Endometrium (tissue), 2 donors: ENCODE measurements around the gene HSD17B7.

Source experiments
- FAIRE-seq: peaks from 2 replicates; lab custom pipeline; 2012; peaks lifted over from hg19 to GRCh38; lab: Jason Lieb, UNC
- donor health status: control.
- donor health status: control.

The HSD17B7 gene

GRCh38 chr1:162857850-162858249 is 67.3 kb downstream of the HSD17B7 start:
- no peak for FAIRE-seq

- FAIRE-seq = no peak
Measured at GRCh38 chr1:162859191-162859590, 68.7 kb downstream of the HSD17B7 start.

- FAIRE-seq = no peak
Measured at GRCh38 chr1:162861101-162861500, 70.6 kb downstream of the HSD17B7 start, which contains the start of gene CCDC190. Gene CCDC190 (minus strand): TSS chr1:162861175. CDS start chr1:162859646, 1,529 bp downstream.

GRCh38 chr1:162861625-162862024 is 71.1 kb downstream of the HSD17B7 start:
- no peak for FAIRE-seq
